GM23338 (cell line): ENCODE measurements around the gene PPCDC. TPM values are rescaled to one million over a fixed set of nuclear protein-coding genes. Genes with fewer than 3 reads are reported as not detected.
A peak's percentile ranks its signal among the peaks of the same experiment; 100 is the strongest.

Experiments
- ATAC-seq: fragments of 200-7000 bp; cut with Tn5 transposase; 3 replicates; pipeline ENCODE4 v1.9.1; 2020
- DNase-seq: peaks from one replicate; pipeline ENCODE4 v3.0.0-alpha.2; 2015; ENCODE audit warnings: low spot score
- H2AFZ ChIP-seq: fragments of 200-600 bp; sonication (generic); 2 replicates; pipeline ENCODE4 v1.8.0; 2016; ENCODE audit warnings: antibody characterized with exemption, mild to moderate bottlenecking, moderate library complexity
- H3F3A ChIP-seq: fragments of 200-600 bp; sonication (generic); replicated peaks from 2 replicates; pipeline ENCODE4 v1.8.0; 2017; ENCODE audit warnings: antibody characterized with exemption, mixed run types, low read depth
- H3K27ac ChIP-seq: fragments of 200-600 bp; sonication (generic); 2 replicates; pipeline ENCODE4 v1.6.1; 2016; ENCODE audit warnings: low read depth
- H3K27me3 ChIP-seq: fragments of 200-600 bp; sonication (generic); 2 replicates; pipeline ENCODE4 v1.8.0; 2016; ENCODE audit warnings: mild to moderate bottlenecking, mixed run types, moderate library complexity; ENCODE audit not compliant: insufficient read depth
- H3K36me3 ChIP-seq: fragments of 200-600 bp; sonication (generic); 2 replicates; pipeline ENCODE4 v1.8.0; 2016; ENCODE audit warnings: mild to moderate bottlenecking; ENCODE audit not compliant: insufficient read depth
- H3K4me1 ChIP-seq: fragments of 200-600 bp; sonication (generic); 2 replicates; pipeline ENCODE4 v1.8.0; 2016; ENCODE audit warnings: mild to moderate bottlenecking, moderate library complexity; ENCODE audit not compliant: insufficient read depth
- H3K4me2 ChIP-seq: fragments of 200-600 bp; sonication (generic); 2 replicates; pipeline ENCODE4 v1.7.1; 2017; ENCODE audit warnings: mixed run types
- H3K4me3 ChIP-seq: fragments of 200-600 bp; sonication (generic); 2 replicates; pipeline ENCODE4 v1.6.1; 2016; ENCODE audit warnings: mixed run types
- H3K79me2 ChIP-seq: fragments of 200-600 bp; sonication (generic); replicated peaks from 2 replicates; pipeline ENCODE4 v1.8.0; 2017; ENCODE audit warnings: mild to moderate bottlenecking; ENCODE audit not compliant: insufficient read depth
- H3K9me2 ChIP-seq: fragments of 200-600 bp; sonication (generic); 2 replicates; pipeline ENCODE4 v1.8.0; 2017; ENCODE audit not compliant: insufficient read depth
- H4K20me1 ChIP-seq: fragments of 200-600 bp; sonication (generic); replicated peaks from 2 replicates; pipeline ENCODE4 v1.8.0; 2017; ENCODE audit warnings: mild to moderate bottlenecking; ENCODE audit not compliant: insufficient read depth
- H3K27ac Mint-ChIP-seq: 2 replicates; pipeline ENCODE4 v1.8.0; 2020; ENCODE audit warnings: inconsistent platforms, mild to moderate bottlenecking, moderate library complexity, mixed read lengths
- H3K27me3 Mint-ChIP-seq: 3 replicates; pipeline ENCODE4 v1.8.0; 2022; ENCODE audit warnings: low read depth, mild to moderate bottlenecking, moderate library complexity, mixed read lengths, inconsistent platforms; ENCODE audit not compliant: insufficient read depth, poor library complexity
- H3K36me3 Mint-ChIP-seq: 3 replicates; pipeline ENCODE4 v1.8.0; 2021; ENCODE audit warnings: low read depth, mild to moderate bottlenecking, inconsistent platforms, moderate library complexity, mixed read lengths
- H3K4me1 Mint-ChIP-seq: 3 replicates; pipeline ENCODE4 v1.8.0; 2020; ENCODE audit warnings: mild to moderate bottlenecking, inconsistent platforms, mixed read lengths
- H3K4me3 Mint-ChIP-seq: 3 replicates; pipeline ENCODE4 v1.8.0; 2021; ENCODE audit warnings: moderate library complexity, mild to moderate bottlenecking, inconsistent platforms, mixed read lengths
- H3K9me3 Mint-ChIP-seq: 3 replicates; pipeline ENCODE4 v1.8.0; 2020; ENCODE audit warnings: moderate library complexity, mild to moderate bottlenecking, inconsistent platforms, mixed read lengths
- CTCF ChIP-seq, 2 experiments: fragments of 200-600 bp in 1 of 2; sonication (generic) in 1 of 2; conservative IDR thresholded peaks; 2 replicates each; pipeline versions ENCODE4 v1.5.1 to v1.6.1; 2016 to 2017; ENCODE audit warnings: antibody characterized with exemption in 2 of 2, low read depth in 2 of 2, mild to moderate bottlenecking in 2 of 2, moderate library complexity in 1 of 2
- REST ChIP-seq: IDR thresholded peaks from one replicate; pipeline ENCODE4 v1.6.1; 2018; ENCODE audit warnings: antibody characterized with exemption; ENCODE audit not compliant: unreplicated experiment
- ZNF331 ChIP-seq: fragments of 250-450 bp; sonication (Bioruptor Pico); IDR thresholded peaks from 2 replicates; pipeline ENCODE4 v1.5.0; 2020; ENCODE audit warnings: low read depth, mild to moderate bottlenecking, moderate library complexity
- ZNF462 ChIP-seq: fragments of 250-450 bp; sonication (Bioruptor Pico); IDR thresholded peaks from 2 replicates; pipeline ENCODE4 v1.5.0; 2020; ENCODE audit warnings: mild to moderate bottlenecking, moderate library complexity
- polyA plus RNA-seq: library from polyadenylated mRNA; unstranded; fragments of >200 nt; fragmentation: Nextera tagmentation; extraction: Ambion mirVana; gene quantifications from 2 replicates; pipeline ENCODE4 v1.2.1, GENCODE V29; 2016
- total RNA-seq: library from RNA; depleted of rRNA; stranded (reverse); fragments of >200 nt; shearing (Covaris generic); gene quantifications from 2 replicates; pipeline ENCODE4 v1.2.3, GENCODE V29; 2014

PPCDC gene
- total and polyA plus RNA-seq, 2 experiments from 2014 or later = 17.8 to 40.2 TPM

GRCh38 chr15:75033809-75034208 is 10.4 kb downstream of the PPCDC start:
- H3K27me3 Mint-ChIP-seq = peaks cover 6% of the 10 kb centered on the region
- H3K4me1 Mint-ChIP-seq = peaks cover 63% of the 10 kb centered on the region
- TF ChIP-seq REST (no peak), CTCF (conservative IDR thresholded peaks at IDR 0.05; ENCODE audit: low read depth in 2 of 2) (peak in 1 of 2 experiments; percentile 7; a peak in 1 of 4 replicates)
- Histone ChIP-seq H3K27ac (no peak overlapping the region), H4K20me1 (peaks cover 3% of the 10 kb centered on the region; the same call in 1 of the 2 replicates), H3K4me2 (no peak overlapping the region), H3K9me2 (no peaks in the 10 kb centered on the region), H3K4me1 (peaks cover 30% of the 10 kb centered on the region), H2AFZ (no peak overlapping the region), H3K4me3 (no peak overlapping the region), H3F3A (0 out of 2 replicates have a peak, but pooled peaks cover 2% of the 10 kb centered on the region), H3K36me3 (no peaks in the 10 kb centered on the region), H3K79me2 (0 out of 2 replicates have a peak, but pooled peaks cover 11% of the 10 kb centered on the region), H3K27me3 (no peaks in the 10 kb centered on the region)
- no peak overlapping the region for H3K4me3 Mint-ChIP-seq
- ATAC-seq (no peak), DNase-seq (peak; percentile 41)
- H3K9me3 Mint-ChIP-seq = no peaks in the 10 kb centered on the region; the same call in 2 of the 3 replicates
- H3K27ac Mint-ChIP-seq = no peak overlapping the region
- peaks cover 16% of the 10 kb centered on the region for H3K36me3 Mint-ChIP-seq

GRCh38 chr15:75034615-75035014 is 11.2 kb downstream of the PPCDC start:
- H3K4me1 ChIP-seq = peaks cover 27% of the 10 kb centered on the region
- H2AFZ ChIP-seq = no peak overlapping the region
- no peak overlapping the region for H3K27ac Mint-ChIP-seq
- peaks cover 16% of the 10 kb centered on the region for H3K36me3 Mint-ChIP-seq
- DNase-seq = no peak
- H3K4me2 ChIP-seq = no peak overlapping the region
- H3K4me3 Mint-ChIP-seq = no peak overlapping the region
- peaks cover 3% of the 10 kb centered on the region; the same call in 1 of the 2 replicates for H4K20me1 ChIP-seq
- H3K9me2 ChIP-seq = no peaks in the 10 kb centered on the region
- H3F3A ChIP-seq = no peaks in the 10 kb centered on the region
- H3K79me2 ChIP-seq = peaks cover 14% of the 10 kb centered on the region; the same call in 1 of the 2 replicates
- ATAC-seq = no peak
- no peak overlapping the region for H3K27ac ChIP-seq
- H3K9me3 Mint-ChIP-seq = no peaks in the 10 kb centered on the region; the same call in 2 of the 3 replicates
- H3K27me3 ChIP-seq = no peaks in the 10 kb centered on the region
- H3K4me1 Mint-ChIP-seq = peaks cover 55% of the 10 kb centered on the region
- peaks cover 4% of the 10 kb centered on the region for H3K27me3 Mint-ChIP-seq
- H3K4me3 ChIP-seq = no peak overlapping the region
- H3K36me3 ChIP-seq = no peaks in the 10 kb centered on the region
- TF ChIP-seq ZNF331 (CRISPR knock-in tag) = no peak
- TF ChIP-seq ZNF462 (CRISPR knock-in tag) = no peak
- TF ChIP-seq REST = no peak
